ENCODE data around the gene METTL2B.
"Not testable (repeated sequence)": the region's sequence is repeated elsewhere in the genome, so short reads cannot be mapped to it uniquely, and the experiment has no call there.

The METTL2B gene, protein sequence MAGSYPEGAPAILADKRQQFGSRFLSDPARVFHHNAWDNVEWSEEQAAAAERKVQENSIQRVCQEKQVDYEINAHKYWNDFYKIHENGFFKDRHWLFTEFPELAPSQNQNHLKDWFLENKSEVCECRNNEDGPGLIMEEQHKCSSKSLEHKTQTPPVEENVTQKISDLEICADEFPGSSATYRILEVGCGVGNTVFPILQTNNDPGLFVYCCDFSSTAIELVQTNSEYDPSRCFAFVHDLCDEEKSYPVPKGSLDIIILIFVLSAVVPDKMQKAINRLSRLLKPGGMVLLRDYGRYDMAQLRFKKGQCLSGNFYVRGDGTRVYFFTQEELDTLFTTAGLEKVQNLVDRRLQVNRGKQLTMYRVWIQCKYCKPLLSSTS

DNA sequence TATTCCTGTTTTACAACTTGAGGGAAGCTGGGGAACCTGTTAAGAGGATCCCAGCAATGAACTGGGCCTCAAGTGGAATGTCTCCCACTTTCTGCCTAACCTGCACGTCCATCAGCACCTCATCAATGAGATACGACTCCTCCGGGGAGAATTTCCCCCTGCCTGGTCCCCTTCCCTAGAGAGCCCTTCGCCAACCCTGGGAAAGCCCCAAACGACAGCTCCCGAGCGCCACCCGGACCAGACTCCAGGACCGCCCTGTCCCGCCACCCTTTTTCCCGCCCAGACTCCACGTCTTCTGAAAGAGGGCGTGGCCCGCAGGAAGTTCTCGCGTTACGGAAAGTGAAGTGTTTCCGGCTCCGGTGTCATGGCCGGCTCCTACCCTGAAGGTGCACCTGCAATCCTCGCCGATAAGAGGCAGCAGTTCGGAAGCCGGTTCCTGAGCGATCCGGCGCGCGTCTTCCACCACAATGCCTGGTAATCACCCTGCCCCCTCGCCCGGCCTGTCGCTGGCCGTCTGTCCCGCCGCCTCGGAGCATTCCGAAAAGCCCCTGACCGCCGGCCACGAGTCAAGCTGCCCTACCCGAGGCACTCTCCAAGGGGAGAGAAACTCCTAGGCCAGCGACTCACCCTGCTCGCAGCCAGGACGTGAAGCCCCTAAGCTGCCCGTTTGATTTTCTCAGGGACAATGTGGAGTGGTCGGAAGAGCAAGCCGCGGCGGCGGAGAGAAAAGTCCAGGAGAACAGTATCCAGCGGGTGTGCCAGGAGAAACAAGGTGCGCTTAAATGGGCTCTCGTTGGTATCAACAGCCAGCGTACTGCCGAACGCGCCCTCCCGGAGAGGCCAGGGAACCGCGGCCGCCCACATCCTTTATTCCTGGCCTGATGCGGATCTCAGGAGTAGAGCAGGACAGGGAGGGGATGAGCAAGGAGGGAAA is at the start of gene METTL2B:
Gene METTL2B (plus strand): TSS at position 347 of the 934 bp plus-strand sequence. CDS start 18 bp downstream, at position 365.
- peak; percentile 87 to 97 (median 93) for DNase-seq
- intact Hi-C loops (cut with DNase I) = not testable (repeated sequence)

DNA sequence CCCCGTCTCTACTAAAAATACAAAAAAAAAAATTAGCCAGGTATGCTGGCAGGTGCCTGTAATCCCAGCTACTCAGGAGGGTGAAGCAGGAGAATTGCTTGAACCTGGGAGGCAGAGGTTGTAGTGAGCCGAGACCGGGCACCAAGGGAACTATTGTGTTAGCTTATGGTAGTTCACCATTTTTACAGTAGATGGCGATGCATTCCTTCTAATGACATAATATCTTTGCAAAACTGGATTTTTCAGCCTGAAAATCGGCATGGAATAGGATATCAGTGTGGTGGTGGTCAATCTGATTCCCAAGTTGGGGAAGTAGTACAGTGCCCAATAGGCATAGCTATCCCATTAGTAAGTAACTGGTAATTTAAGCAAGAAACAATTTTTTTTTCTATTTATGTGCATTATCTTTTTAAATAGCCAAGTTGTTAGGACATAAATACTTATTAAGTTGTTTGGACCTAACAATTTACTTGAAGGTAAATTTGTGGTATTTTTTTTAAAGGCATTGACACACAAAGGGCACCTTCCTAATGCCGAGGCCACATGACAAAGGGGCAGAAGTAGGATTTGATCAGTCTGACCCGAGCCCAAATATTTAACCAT is 49.2 kb upstream of the METTL2B start:
- intact Hi-C loops (cut with DNase I) = loop anchor here (1.0 to 2.0 kb wide), 2 partner anchors 27 to 31 kb away; no protein-coding TSS in a partner anchor
- DNase-seq = peak in 10 of 42 donors; percentile 22 to 64 (median 42)

DNA sequence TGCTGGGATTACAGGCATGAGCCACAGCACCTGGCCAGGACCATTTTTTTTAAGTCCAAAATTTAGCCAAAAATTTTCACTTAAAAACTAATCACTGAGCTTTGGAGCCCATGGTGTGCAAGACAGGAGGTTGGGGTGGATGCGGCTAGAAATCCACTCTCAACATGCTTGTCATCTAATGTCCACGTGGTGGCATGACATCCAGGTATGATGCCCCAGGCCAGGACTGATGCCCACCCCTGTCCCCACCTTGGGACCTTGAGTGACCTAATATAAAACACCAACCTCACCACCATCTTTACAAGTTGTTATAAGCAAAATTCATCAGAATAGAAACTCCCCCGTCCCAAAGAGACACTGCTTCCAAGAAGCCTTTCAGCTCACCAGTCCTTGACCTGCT is 46.3 kb upstream of the METTL2B start:
- DNase-seq = no peak
- intact Hi-C loops (cut with DNase I) = no loop called here

- intact Hi-C loops (cut with DNase I) = no loop called here
- no peak for DNase-seq
Measured at GRCh38 chr7:128431221-128431620, 45.3 kb upstream of the METTL2B start.

DNA sequence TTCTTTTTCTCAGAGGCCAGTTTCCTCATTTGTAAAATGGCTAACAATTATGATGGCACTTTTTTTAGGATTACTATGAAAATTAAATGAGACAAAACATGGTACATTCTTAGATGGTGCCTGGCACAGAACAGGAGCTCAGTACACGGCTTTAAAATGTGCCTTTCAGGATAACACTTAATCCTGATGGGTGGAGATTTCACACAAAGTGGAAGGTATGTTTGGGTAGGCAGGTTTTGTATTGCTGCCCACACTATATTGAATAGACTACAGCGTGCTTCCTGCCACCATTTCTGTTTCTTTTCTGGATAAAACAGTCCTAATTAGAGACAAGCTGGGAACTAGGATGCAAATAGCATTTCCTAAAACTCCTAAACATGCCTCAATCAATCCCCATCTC is 44.8 kb upstream of the METTL2B start:
- DNase-seq = no peak
- intact Hi-C loops (cut with DNase I) = no loop called here

DNA sequence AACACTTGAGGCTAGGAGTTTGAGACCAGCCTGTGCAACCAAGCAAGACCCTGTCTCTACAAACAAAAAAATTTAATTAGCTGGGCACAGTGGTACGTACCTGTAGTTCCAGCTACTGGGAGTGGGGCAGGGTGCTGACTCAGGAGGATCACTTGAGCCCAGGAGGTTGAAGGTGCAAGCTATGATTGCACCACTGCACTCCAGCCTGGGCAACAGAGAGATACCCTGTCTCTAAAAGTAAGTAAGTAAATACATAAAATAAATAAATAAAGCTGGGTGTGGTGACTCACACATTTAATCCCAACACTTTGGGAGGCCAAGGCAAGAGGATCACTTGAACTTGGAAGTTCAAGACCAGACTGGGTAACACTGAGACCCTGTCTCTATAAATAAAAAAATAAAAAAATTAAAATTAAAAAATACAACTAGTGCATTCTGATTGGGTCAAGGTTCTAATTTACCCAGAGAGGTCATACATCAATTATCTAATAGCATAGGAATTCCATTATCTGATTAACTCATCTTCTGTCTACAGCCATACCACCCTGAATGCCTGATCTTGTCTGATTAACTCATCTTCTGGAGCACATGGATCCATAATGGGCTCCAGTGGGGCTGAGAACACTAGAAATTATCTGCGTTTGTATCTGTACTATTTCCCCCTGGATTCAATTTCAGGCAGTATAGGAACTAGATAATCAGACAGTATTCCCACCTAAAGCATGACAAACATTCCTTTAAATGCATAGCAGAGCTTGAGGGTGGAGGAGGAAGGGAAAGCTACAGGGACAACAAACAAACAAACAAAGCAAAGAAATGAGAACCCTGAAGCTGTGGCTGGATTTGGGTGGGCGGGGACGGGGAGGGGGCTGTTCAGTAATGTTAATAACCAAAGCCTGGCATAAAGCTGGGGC is 41.9 kb upstream of the METTL2B start:
- intact Hi-C loops (cut with DNase I) = no loop called here
- no peak for DNase-seq

GRCh38 chr7:128435327-128435686 is 41.2 kb upstream of the METTL2B start:
- intact Hi-C loops (cut with DNase I) = no loop called here
- no peak for DNase-seq

DNA sequence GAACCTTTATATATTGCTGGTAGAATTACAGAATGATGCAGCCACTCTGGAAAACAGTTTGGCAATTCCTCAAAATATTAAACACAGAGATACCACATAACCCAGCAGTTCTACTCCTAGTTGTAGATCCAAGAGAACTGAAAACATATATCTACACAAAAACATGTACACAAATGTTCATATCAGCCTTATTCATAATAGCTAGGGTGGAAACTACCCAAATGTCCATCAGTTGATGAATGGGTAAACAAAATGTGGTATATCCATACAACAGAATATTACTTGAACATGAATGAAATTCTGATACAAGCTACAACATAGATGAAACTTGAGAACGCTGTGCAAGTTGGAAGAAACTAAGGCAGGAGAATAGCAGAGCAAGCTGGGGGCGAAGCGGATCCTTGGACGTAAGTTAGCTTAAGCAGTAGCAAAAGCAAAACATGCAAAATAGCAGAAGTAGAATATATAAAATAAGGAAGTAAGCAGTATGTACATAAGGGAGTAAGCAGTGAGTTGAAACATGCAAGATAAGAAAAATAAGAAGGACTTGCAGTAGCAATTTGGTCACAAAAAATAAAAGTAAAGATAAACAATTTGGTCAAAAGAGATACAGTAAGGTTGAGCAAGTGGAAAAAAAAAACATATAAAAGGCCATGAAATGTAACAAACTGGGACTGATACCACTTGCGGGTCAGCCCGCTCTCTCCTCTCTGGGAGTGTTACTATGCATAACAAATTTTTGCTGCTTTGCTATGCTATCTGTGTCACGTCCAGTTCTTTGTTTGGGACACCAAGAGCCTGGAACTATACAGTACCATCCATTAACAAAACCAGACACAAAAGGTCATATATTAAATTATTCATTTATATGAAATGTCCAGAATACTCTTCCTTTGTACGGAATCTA is 38.9 kb upstream of the METTL2B start:
- no peak for DNase-seq
- intact Hi-C loops (cut with DNase I) = no loop called here

DNA sequence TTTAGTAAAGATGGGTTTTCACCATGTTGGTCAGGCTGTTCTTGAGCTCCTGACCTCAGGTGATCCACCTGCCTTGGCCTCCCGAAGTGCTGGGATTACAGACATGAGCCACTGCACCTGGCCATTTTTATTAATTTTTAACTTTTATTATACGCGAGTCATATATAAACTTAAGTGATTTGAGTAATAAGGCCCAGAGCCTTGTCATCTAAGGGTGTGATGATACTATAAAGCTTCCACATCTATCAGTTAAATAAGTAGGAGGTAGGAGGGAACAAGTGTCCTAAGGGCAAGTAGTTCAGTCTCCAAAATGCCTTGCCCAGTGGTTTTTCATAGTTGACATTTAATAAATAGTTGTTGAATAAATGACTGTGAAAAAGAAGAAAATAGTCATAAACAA is 34.2 kb upstream of the METTL2B start:
- intact Hi-C loops (cut with DNase I) = no loop called here
- no peak for DNase-seq

DNA sequence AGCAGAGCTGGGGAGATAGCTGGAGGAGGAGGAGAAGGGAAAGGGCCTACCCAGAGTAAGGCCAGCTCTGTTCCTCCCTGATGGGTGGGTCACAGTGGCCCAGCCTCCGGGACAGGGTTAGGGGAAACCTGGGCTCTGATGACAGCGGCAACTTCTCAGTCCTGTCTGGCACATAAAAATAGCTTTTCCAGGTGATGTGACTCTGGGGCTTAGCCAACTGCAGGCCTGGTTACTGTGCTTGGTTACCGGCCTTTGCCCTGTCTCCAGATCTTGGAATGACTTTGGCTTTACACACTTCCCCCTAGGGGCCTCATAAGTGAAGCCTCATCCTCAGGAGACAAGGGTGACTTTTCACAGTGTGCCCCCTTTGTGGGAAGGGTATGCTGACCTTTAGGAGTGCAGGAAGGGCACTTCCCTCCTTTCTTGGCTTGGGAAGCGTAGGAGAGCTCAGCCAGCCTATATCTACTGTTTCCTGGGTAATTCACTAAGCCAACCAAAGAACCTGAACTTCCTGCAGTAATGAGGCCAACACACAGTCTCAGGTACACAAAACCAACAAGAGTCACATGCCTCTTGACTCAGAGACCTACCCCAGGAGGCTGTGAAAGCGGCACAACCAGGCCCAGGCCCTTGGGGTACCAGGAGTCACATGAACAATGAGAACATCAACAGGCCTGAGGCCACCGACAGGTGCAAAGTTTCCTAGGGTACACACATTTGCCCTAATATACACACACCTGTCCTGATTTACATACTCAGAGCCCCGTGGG is 32.5 kb upstream of the METTL2B start:
- intact Hi-C loops (cut with DNase I) = no loop called here
- no peak for DNase-seq

GRCh38 chr7:128446306-128446705 is 30.2 kb upstream of the METTL2B start:
- intact Hi-C loops (cut with DNase I) = no loop called here
- DNase-seq = peak in 5 of 42 donors; percentile 22 to 63 (median 28)

DNA sequence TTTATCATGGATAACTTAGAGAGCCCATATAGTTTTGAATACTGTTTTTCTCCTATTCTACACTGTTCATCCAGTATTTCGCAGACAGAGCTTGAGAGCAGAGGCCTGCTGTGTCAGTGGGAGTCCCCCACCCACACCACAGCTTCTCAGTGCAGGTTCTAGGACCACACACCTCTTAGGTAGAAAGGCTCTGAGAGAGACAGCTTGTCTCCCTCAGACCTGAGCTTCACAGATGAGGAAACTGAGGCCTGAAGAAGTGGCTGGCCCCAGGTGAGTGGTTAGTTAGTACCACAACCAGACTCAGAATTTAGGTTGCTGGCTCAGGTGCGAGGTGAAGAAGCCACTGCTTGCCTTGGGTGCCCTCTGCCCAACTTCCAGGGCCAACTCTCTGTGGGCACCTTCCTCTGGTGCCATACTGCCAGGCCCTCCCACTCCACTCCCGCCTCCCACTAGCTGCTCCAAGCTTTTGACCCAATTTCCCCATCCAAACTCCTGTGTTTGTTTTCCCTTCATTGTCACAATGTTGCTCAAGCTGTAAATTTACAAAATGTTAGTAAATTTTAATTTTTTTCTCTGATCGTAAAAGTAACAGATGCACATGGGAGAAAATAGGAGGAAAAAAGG is 28.5 kb upstream of the METTL2B start:
- no peak for DNase-seq
- intact Hi-C loops (cut with DNase I) = no loop called here

- intact Hi-C loops (cut with DNase I) = no loop called here
- no peak for DNase-seq
Measured at GRCh38 chr7:128448751-128449302, 27.7 kb upstream of the METTL2B start.

DNA sequence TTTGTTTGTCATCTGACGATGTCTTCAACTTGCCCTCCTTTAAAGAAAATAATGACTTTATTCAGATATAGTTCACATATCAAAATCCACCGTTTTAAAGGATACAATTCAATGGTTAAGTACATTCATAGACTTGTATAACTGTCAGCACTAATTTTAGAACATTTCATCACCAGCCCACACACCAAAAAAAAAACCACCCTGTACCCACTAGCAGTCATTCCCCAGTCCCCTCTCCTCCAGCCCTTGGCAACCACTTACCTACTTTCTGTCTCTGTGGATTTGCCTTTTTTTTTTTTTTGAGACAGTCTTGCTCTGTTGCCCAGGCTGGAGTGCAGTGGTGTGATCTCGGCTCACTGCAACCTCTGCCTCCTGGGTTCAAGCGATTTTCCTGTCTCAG is 26.1 kb upstream of the METTL2B start:
- intact Hi-C loops (cut with DNase I) = loop anchor here (10.0 kb wide), 1 partner anchor 84 kb away; no protein-coding TSS in a partner anchor

GRCh38 chr7:128450913-128451312 is 25.6 kb upstream of the METTL2B start:
- DNase-seq = no peak
- intact Hi-C loops (cut with DNase I) = loop anchor here (10.0 kb wide), 1 partner anchor 84 kb away; no protein-coding TSS in a partner anchor

More for the DNA sequence above, 26.1 kb upstream of the METTL2B start:
- DNase-seq = peak in 3 of 42 donors; percentile 24 to 54 (median 41)

DNA sequence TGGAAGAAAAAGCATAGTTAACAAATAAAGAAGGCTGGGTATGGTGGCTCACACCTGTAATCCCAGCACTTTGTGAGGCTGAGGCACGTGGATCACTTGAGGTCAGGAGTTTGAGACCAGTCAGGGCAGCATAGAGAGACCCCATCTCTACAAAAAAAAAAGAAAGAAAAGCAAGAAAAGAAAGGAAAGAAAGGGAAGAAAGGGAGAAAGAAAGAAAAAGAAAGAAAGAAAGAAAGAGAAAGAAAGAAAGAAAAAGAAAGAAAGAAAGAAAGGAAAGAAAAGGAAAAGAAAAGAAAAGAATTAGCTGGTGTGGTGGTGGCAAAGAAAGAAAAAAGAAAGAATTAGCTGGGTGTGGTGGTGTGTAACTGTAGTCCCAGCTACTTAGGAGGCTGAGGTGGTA is 24.0 kb upstream of the METTL2B start:
- intact Hi-C loops (cut with DNase I) = loop anchor here (10.0 kb wide), 1 partner anchor 82 kb away; no protein-coding TSS in a partner anchor
- DNase-seq = no peak
